ENCODE results near the gene LCP2. TPM values are rescaled to one million over a fixed set of nuclear protein-coding genes. Genes with fewer than 3 reads are reported as not detected.

Gene LCP2
- total RNA-seq, 1 experiment from 2014 or later = 0.72 TPM

- TF ChIP-seq HMGXB4 (CRISPR knock-in tag; IDR thresholded peaks at IDR 0.05) (no peak), MXD4 (CRISPR knock-in tag; IDR thresholded peaks at IDR 0.05; ENCODE audit: borderline replicate concordance) (no peak), NFE2L1 (CRISPR knock-in tag; IDR thresholded peaks at IDR 0.05) (no peak), ZBTB21 (CRISPR knock-in tag; IDR thresholded peaks at IDR 0.05; ENCODE audit: borderline replicate concordance) (no peak), JUN (CRISPR knock-in tag; IDR thresholded peaks at IDR 0.05) (no peak), TEAD1 (CRISPR knock-in tag; IDR thresholded peaks at IDR 0.05) (no peak), ZNF232 (CRISPR knock-in tag; IDR thresholded peaks at IDR 0.05) (no peak), FOXK1 (CRISPR knock-in tag; IDR thresholded peaks at IDR 0.05) (no peak), OVOL2 (CRISPR knock-in tag; IDR thresholded peaks at IDR 0.05; ENCODE audit: borderline replicate concordance) (no peak), ELF4 (CRISPR knock-in tag; IDR thresholded peaks at IDR 0.05; ENCODE audit: low read depth) (no peak), FOXP4 (CRISPR knock-in tag; IDR thresholded peaks at IDR 0.05) (no peak), ZNF532 (CRISPR knock-in tag; IDR thresholded peaks at IDR 0.05; ENCODE audit: borderline replicate concordance) (no peak), NFYB (CRISPR knock-in tag; conservative IDR thresholded peaks at IDR 0.05; ENCODE audit: low read depth) (no peak), KAT7 (CRISPR knock-in tag; IDR thresholded peaks at IDR 0.05; ENCODE audit: borderline replicate concordance) (no peak), ATF6 (CRISPR knock-in tag; IDR thresholded peaks at IDR 0.05) (no peak)
These were observed 90.6 kb downstream of the LCP2 start (continued) for GRCh38 chr5:170206958-170207357.

- H3K4me1 Mint-ChIP-seq = no peaks in the 10 kb centered on the region
- ChIA-PET CTCF (interaction anchor here (1.0 to 2.9 kb wide), 5 partner anchors 10 to 226 kb away, joined by 3 to 15 read pairs (median 5); partner anchors contain the start of gene INSYN2B), POLR2A (no interaction called here)
- no peak overlapping the region for H3K4me3 Mint-ChIP-seq
- H3K36me3 Mint-ChIP-seq = no peaks in the 10 kb centered on the region
- DNase-seq (ENCODE audit: low spot score) (no peak), ATAC-seq (no peak)
- H3K27me3 Mint-ChIP-seq (ENCODE audit: low read depth) = no peaks in the 10 kb centered on the region
- peaks cover 9% of the 10 kb centered on the region for H3K9me3 Mint-ChIP-seq
- H3K27ac Mint-ChIP-seq = no peak overlapping the region
- no peak for TF ChIP-seq ATF3 (CRISPR knock-in tag; conservative IDR thresholded peaks at IDR 0.05)
- TF ChIP-seq PRDM15 (CRISPR knock-in tag; IDR thresholded peaks at IDR 0.05) = no peak
- no peak for TF ChIP-seq NFE2L1 (CRISPR knock-in tag; IDR thresholded peaks at IDR 0.05)
- TF ChIP-seq ZNF281 (CRISPR knock-in tag; IDR thresholded peaks at IDR 0.05) = no peak
- no peak for TF ChIP-seq SMAD3 (CRISPR knock-in tag; IDR thresholded peaks at IDR 0.05; ENCODE audit: borderline replicate concordance)
- no peak for TF ChIP-seq NR2C2 (CRISPR knock-in tag; IDR thresholded peaks at IDR 0.05)
These were observed 91.4 kb downstream of the LCP2 start for GRCh38 chr5:170206216-170206615.

Data from WTC11 (cell line).